ENCODE results near the gene NLRC3. TPM values are rescaled to one million over a fixed set of nuclear protein-coding genes. Genes with fewer than 3 reads are reported as not detected.
"Not testable (repeated sequence)": the region's sequence is repeated elsewhere in the genome, so short reads cannot be mapped to it uniquely, and the experiment has no call there.

NLRC3 gene
- polyA plus RNA-seq, 1 donor: 1.2 TPM

- DNase-seq (ENCODE audit: low read depth): no peak
These were observed 63.2 kb downstream of the NLRC3 start for GRCh38 chr16:3513892-3514583.

- DNase-seq (ENCODE audit: low read depth): no peak
These were observed 65.7 kb downstream of the NLRC3 start for GRCh38 chr16:3511286-3512180.

- no peak for DNase-seq (ENCODE audit: low read depth)
These were observed 66.8 kb downstream of the NLRC3 start for GRCh38 chr16:3510416-3510815.

- DNase-seq (ENCODE audit: low read depth): no peak
These were observed 67.7 kb downstream of the NLRC3 start for GRCh38 chr16:3509470-3509928.

- no peak for DNase-seq (ENCODE audit: low read depth)
These were observed 68.5 kb downstream of the NLRC3 start for GRCh38 chr16:3508736-3509135.

GRCh38 chr16:3503523-3503922 lies 73.7 kb downstream of the NLRC3 start:
- no peak for DNase-seq (ENCODE audit: low read depth)

GRCh38 chr16:3501783-3502400 lies 75.3 kb downstream of the NLRC3 start:
- no peak for DNase-seq (ENCODE audit: low read depth)

GRCh38 chr16:3501412-3501761 lies 75.8 kb downstream of the NLRC3 start:
- DNase-seq (ENCODE audit: low read depth): not testable (repeated sequence)

- no peak for DNase-seq (ENCODE audit: low read depth)
These were observed 78.2 kb downstream of the NLRC3 start for GRCh38 chr16:3498988-3499387.

GRCh38 chr16:3497771-3498170 lies 79.4 kb downstream of the NLRC3 start:
- DNase-seq (ENCODE audit: low read depth): no peak

GRCh38 chr16:3496386-3496785 lies 80.8 kb downstream of the NLRC3 start:
- DNase-seq (ENCODE audit: low read depth): no peak

GRCh38 chr16:3495176-3495575 lies 82.0 kb downstream of the NLRC3 start, which contains the start of gene C16orf90:
Gene C16orf90, minus strand, starts transcription at chr16:3495489. Its CDS starts 68 bp downstream, at chr16:3495421.
- no peak for DNase-seq (ENCODE audit: low read depth)

GRCh38 chr16:3494386-3494973 lies 82.7 kb downstream of the NLRC3 start:
- no peak for DNase-seq (ENCODE audit: low read depth)

GRCh38 chr16:3492356-3492755 lies 84.8 kb downstream of the NLRC3 start:
- DNase-seq (ENCODE audit: low read depth): no peak

- no peak for DNase-seq (ENCODE audit: low read depth)
These were observed 86.1 kb downstream of the NLRC3 start for GRCh38 chr16:3490911-3491629.

Other genes starting within 250 kb of the NLRC3 start
- gene OR2C1, start 221.5 kb downstream of the NLRC3 start, polyA plus RNA-seq (ENCODE audit: insufficient read length): 0.16 TPM
- gene ZSCAN32, start 176.4 kb downstream of the NLRC3 start, polyA plus RNA-seq (ENCODE audit: insufficient read length): 8.6 TPM
- 8.1 TPM for gene ZNF174, start 176.2 kb downstream of the NLRC3 start, polyA plus RNA-seq (ENCODE audit: insufficient read length)
- gene ZNF597, start 133.9 kb downstream of the NLRC3 start, polyA plus RNA-seq (ENCODE audit: insufficient read length): 1.7 TPM
- 26.0 TPM for gene NAA60, start 133.7 kb downstream of the NLRC3 start, polyA plus RNA-seq (ENCODE audit: insufficient read length)
- not detected for gene C16orf90, start 81.9 kb downstream of the NLRC3 start, polyA plus RNA-seq (ENCODE audit: insufficient read length)
- 19.7 TPM for gene CLUAP1, start 76.4 kb downstream of the NLRC3 start, polyA plus RNA-seq (ENCODE audit: insufficient read length)
- 4.5 TPM for gene SLX4, start 34.2 kb upstream of the NLRC3 start, polyA plus RNA-seq (ENCODE audit: insufficient read length)
- 15.7 TPM for gene DNASE1, start 77.3 kb upstream of the NLRC3 start, polyA plus RNA-seq (ENCODE audit: insufficient read length)
- gene TRAP1, start 140.1 kb upstream of the NLRC3 start, polyA plus RNA-seq (ENCODE audit: insufficient read length): 94.9 TPM